Measurements from ENCODE around the gene IDH3G.

Gene IDH3G

GRCh38 chrX:153784325-153784967 lies 9.7 kb downstream of the IDH3G start:
- Histone ChIP-seq H2AFZ (ENCODE audit: low read length) (no peak overlapping the region), H3K4me2 (ENCODE audit: low read length) (no peak overlapping the region), H3K4me3 (ENCODE audit: low read depth, low read length, poor library complexity, severe bottlenecking) (no peak overlapping the region), H3K36me3 (ENCODE audit: insufficient read depth, low read length) (peaks cover 19% of the 10 kb centered on the region), H3K9me3 (ENCODE audit: low read length) (no peaks in the 10 kb centered on the region), H3K9ac (ENCODE audit: low read length) (no peak overlapping the region), H3K79me2 (ENCODE audit: insufficient read depth, low read length) (no peaks in the 10 kb centered on the region), H3K9me2 (ENCODE audit: low read depth, low read length) (no peaks in the 10 kb centered on the region), H3F3A (ENCODE audit: insufficient read depth, low read length) (no peaks in the 10 kb centered on the region), H3K27ac (ENCODE audit: low read depth, low read length, poor library complexity, severe bottlenecking) (no peak overlapping the region), H3K4me1 (ENCODE audit: insufficient read depth, low read length, severe bottlenecking) (peaks cover 3% of the 10 kb centered on the region), H4K20me1 (ENCODE audit: insufficient read depth, low read length) (no peaks in the 10 kb centered on the region), H3K27me3 (ENCODE audit: insufficient read depth, low read length) (no peaks in the 10 kb centered on the region)
- no peak for TF ChIP-seq CTCF (IDR thresholded peaks at IDR 0.05; ENCODE audit: low read length)
- TF ChIP-seq EZH2 (IDR thresholded peaks at IDR 0.05; ENCODE audit: borderline replicate concordance, low read length): no peak

- Histone ChIP-seq H3K4me1 (ENCODE audit: insufficient read depth, low read length, severe bottlenecking) (peaks cover 3% of the 10 kb centered on the region), H3K4me3 (ENCODE audit: low read depth, low read length, poor library complexity, severe bottlenecking) (no peak overlapping the region), H3K9ac (ENCODE audit: low read length) (no peak overlapping the region), H3K9me3 (ENCODE audit: low read length) (no peaks in the 10 kb centered on the region), H3K4me2 (ENCODE audit: low read length) (no peak overlapping the region), H3K79me2 (ENCODE audit: insufficient read depth, low read length) (no peaks in the 10 kb centered on the region), H3K27ac (ENCODE audit: low read depth, low read length, poor library complexity, severe bottlenecking) (no peak overlapping the region), H4K20me1 (ENCODE audit: insufficient read depth, low read length) (no peaks in the 10 kb centered on the region), H2AFZ (ENCODE audit: low read length) (no peak overlapping the region), H3F3A (ENCODE audit: insufficient read depth, low read length) (no peaks in the 10 kb centered on the region), H3K9me2 (ENCODE audit: low read depth, low read length) (no peaks in the 10 kb centered on the region), H3K36me3 (ENCODE audit: insufficient read depth, low read length) (peaks cover 16% of the 10 kb centered on the region), H3K27me3 (ENCODE audit: insufficient read depth, low read length) (no peaks in the 10 kb centered on the region)
- TF ChIP-seq CTCF (IDR thresholded peaks at IDR 0.05; ENCODE audit: low read length) (no peak), EZH2 (IDR thresholded peaks at IDR 0.05; ENCODE audit: borderline replicate concordance, low read length) (no peak)
These were observed 10.7 kb downstream of the IDH3G start for GRCh38 chrX:153783378-153784013.

GRCh38 chrX:153782871-153783270 lies 11.3 kb downstream of the IDH3G start:
- Histone ChIP-seq H3F3A (ENCODE audit: insufficient read depth, low read length) (no peaks in the 10 kb centered on the region), H3K9me3 (ENCODE audit: low read length) (no peaks in the 10 kb centered on the region), H2AFZ (ENCODE audit: low read length) (no peak overlapping the region), H3K9ac (ENCODE audit: low read length) (no peak overlapping the region), H4K20me1 (ENCODE audit: insufficient read depth, low read length) (no peaks in the 10 kb centered on the region), H3K4me2 (ENCODE audit: low read length) (no peak overlapping the region), H3K36me3 (ENCODE audit: insufficient read depth, low read length) (peaks cover 16% of the 10 kb centered on the region), H3K9me2 (ENCODE audit: low read depth, low read length) (no peaks in the 10 kb centered on the region), H3K4me1 (ENCODE audit: insufficient read depth, low read length, severe bottlenecking) (peaks cover 3% of the 10 kb centered on the region), H3K79me2 (ENCODE audit: insufficient read depth, low read length) (no peaks in the 10 kb centered on the region), H3K27me3 (ENCODE audit: insufficient read depth, low read length) (no peaks in the 10 kb centered on the region), H3K4me3 (ENCODE audit: low read depth, low read length, poor library complexity, severe bottlenecking) (no peak overlapping the region), H3K27ac (ENCODE audit: low read depth, low read length, poor library complexity, severe bottlenecking) (no peak overlapping the region)
- TF ChIP-seq EZH2 (IDR thresholded peaks at IDR 0.05; ENCODE audit: borderline replicate concordance, low read length): no peak
- TF ChIP-seq CTCF (IDR thresholded peaks at IDR 0.05; ENCODE audit: low read length): no peak

Data from OCI-LY1 (cell line).